SH-SY5Y (cell line): Measurements from ENCODE around the gene PTPRM.

ENCODE experiments used
- GATA2 ChIP-seq: IDR thresholded peaks from 2 replicates; pipeline ENCODE4 v1.6.1; 2011; ENCODE audit warnings: mild to moderate bottlenecking, low read depth, low read length
- GATA3 ChIP-seq: IDR thresholded peaks from 2 replicates; pipeline ENCODE4 v1.6.1; 2011; ENCODE audit warnings: low read depth, mild to moderate bottlenecking, low read length, moderate library complexity

GRCh38 chr18:8283891-8284585 is 716.9 kb downstream of the PTPRM start:
- TF ChIP-seq GATA2 (no peak), GATA3 (no peak)
